MV-4-11 (cell line): ENCODE results near the gene ISG15.
"Not testable (repeated sequence)": the region's sequence is repeated elsewhere in the genome, so short reads cannot be mapped to it uniquely, and the experiment has no call there.

Experiments used
- DNase-seq: peaks from one replicate; lab custom pipeline; 2025; lab: John Stamatoyannopoulos, UW

ISG15 gene

GRCh38 chr1:975365-975764 is 37.9 kb upstream of the ISG15 start:
- no peak for DNase-seq

GRCh38 chr1:975896-976683 is 37.2 kb upstream of the ISG15 start:
- DNase-seq: peak; percentile 57

- not testable (repeated sequence) for DNase-seq
Observed at GRCh38 chr1:976791-977190, 36.5 kb upstream of the ISG15 start.

GRCh38 chr1:978069-978834 is 35.0 kb upstream of the ISG15 start:
- DNase-seq: no peak

- DNase-seq: no peak
Observed at GRCh38 chr1:978835-979743, 34.2 kb upstream of the ISG15 start.

GRCh38 chr1:979744-980072 is 33.6 kb upstream of the ISG15 start:
- no peak for DNase-seq

- no peak for DNase-seq
Observed at GRCh38 chr1:980137-980571, 33.1 kb upstream of the ISG15 start.

- no peak for DNase-seq
Observed at GRCh38 chr1:980602-981395, 32.5 kb upstream of the ISG15 start.

- DNase-seq: no peak
Observed at GRCh38 chr1:981491-981954, 31.8 kb upstream of the ISG15 start.

GRCh38 chr1:981955-982558 is 31.2 kb upstream of the ISG15 start, which contains the start of gene PERM1:
Gene PERM1, minus strand, starts transcription at chr1:982093. Its CDS starts 1,064 bp downstream, at chr1:981029.
- no peak for DNase-seq

- DNase-seq: no peak
Observed at GRCh38 chr1:982765-983436, 30.4 kb upstream of the ISG15 start.

- DNase-seq: no peak
Observed at GRCh38 chr1:983798-984475, 29.4 kb upstream of the ISG15 start.

GRCh38 chr1:984476-984814 is 28.9 kb upstream of the ISG15 start:
- DNase-seq: no peak

GRCh38 chr1:985126-985525 is 28.2 kb upstream of the ISG15 start:
- DNase-seq: no peak

- not testable (repeated sequence) for DNase-seq
Observed at GRCh38 chr1:988061-988460, 25.2 kb upstream of the ISG15 start.

- not testable (repeated sequence) for DNase-seq
Observed at GRCh38 chr1:991275-991674, 22.0 kb upstream of the ISG15 start.

GRCh38 chr1:991895-992294 is 21.4 kb upstream of the ISG15 start:
- no peak for DNase-seq

- DNase-seq: no peak
Observed at GRCh38 chr1:992362-992761, 20.9 kb upstream of the ISG15 start.

- DNase-seq: no peak
Observed at GRCh38 chr1:993379-993995, 19.8 kb upstream of the ISG15 start.
